GM10248 (cell line): ENCODE measurements around the gene FYN.
"Not testable (repeated sequence)": the region's sequence is repeated elsewhere in the genome, so short reads cannot be mapped to it uniquely, and the experiment has no call there.

Experiments
- CTCF ChIA-PET: fragments of 300-600 bp; sonication (Branson Sonifier 250); formaldehyde crosslinking; extraction: SDS; loops from one replicate; lab custom pipeline; 2021; ENCODE audit warnings: antibody characterized with exemption; lab: Yijun Ruan, JAX
- POLR2A ChIA-PET: fragments of 350-650 bp; sonication (Branson Sonifier 250); formaldehyde crosslinking; extraction: SDS; loops from one replicate; lab custom pipeline; 2020; ENCODE audit warnings: antibody characterized with exemption; lab: Yijun Ruan, JAX
- DNase-seq: peaks from one replicate; pipeline ENCODE4 v3.0.0; 2012; ENCODE audit errors: extremely low spot score
- CTCF ChIP-seq: IDR thresholded peaks from 2 replicates; pipeline ENCODE4 v1.5.1; 2012; ENCODE audit warnings: mild to moderate bottlenecking, low read depth; ENCODE audit errors: extremely low read depth, missing control alignments, control extremely low read depth

FYN gene

GRCh38 chr6:111914617-111915016 is 41.4 kb upstream of the FYN start:
- ChIA-PET CTCF (interaction anchor here (0.9 to 1.2 kb wide), 3 partner anchors 12 to 52 kb away, joined by 3 to 6 read pairs (median 4); no protein-coding TSS in a partner anchor), POLR2A (no interaction called here)
- DNase-seq = no peak
- no peak for TF ChIP-seq CTCF

GRCh38 chr6:111912904-111913303 is 39.7 kb upstream of the FYN start:
- no peak for TF ChIP-seq CTCF
- POLR2A ChIA-PET = no interaction called here

GRCh38 chr6:111911428-111911827 is 38.2 kb upstream of the FYN start:
- DNase-seq = no peak
- CTCF ChIA-PET = interaction anchor here (1.1 to 1.3 kb wide), 2 partner anchors 50 to 67 kb away, joined by 3 read pairs; no protein-coding TSS in a partner anchor
- TF ChIP-seq CTCF = no peak
- POLR2A ChIA-PET = no interaction called here

More at GRCh38 chr6:111912904-111913303, 39.7 kb upstream of the FYN start:
- CTCF ChIA-PET = interaction anchor here (1.0 kb wide), 1 partner anchor 23 kb away, joined by 3 read pairs; no protein-coding TSS in a partner anchor
- DNase-seq = no peak

GRCh38 chr6:111909238-111909637 is 36.0 kb upstream of the FYN start:
- ChIA-PET CTCF (no interaction called here), POLR2A (no interaction called here)
- DNase-seq = no peak
- TF ChIP-seq CTCF = no peak

- CTCF ChIA-PET, POLR2A ChIA-PET, DNase-seq: not testable (repeated sequence)
Observed at GRCh38 chr6:111908365-111908764, 35.1 kb upstream of the FYN start.

- POLR2A ChIA-PET = no interaction called here
- no peak for DNase-seq
- TF ChIP-seq CTCF = no peak
- CTCF ChIA-PET = interaction anchor here (1.2 kb wide), 1 partner anchor 32 kb away, joined by 3 read pairs; no protein-coding TSS in a partner anchor
Observed at GRCh38 chr6:111900735-111901134, 27.5 kb upstream of the FYN start.

- TF ChIP-seq CTCF = no peak
- DNase-seq = no peak
- ChIA-PET POLR2A (no interaction called here), CTCF (interaction anchor here (1.2 kb wide), 2 partner anchors 31 to 54 kb away, joined by 3 read pairs; no protein-coding TSS in a partner anchor)
Observed at GRCh38 chr6:111899531-111899930, 26.3 kb upstream of the FYN start.
